Kidney epithelial cell (primary cell): Measurements from ENCODE around the gene INO80B. TPM values are rescaled to one million over a fixed set of nuclear protein-coding genes. Genes with fewer than 3 reads are reported as not detected.

ENCODE experiments used
- DNase-seq: peaks from one replicate; pipeline ENCODE4 v3.0.0-alpha.2; 2010; ENCODE audit warnings: low read depth
- H3K27me3 ChIP-seq: 2 replicates; pipeline ENCODE4 v1.6.0; 2011; ENCODE audit warnings: low read length; ENCODE audit not compliant: control insufficient read depth, insufficient read depth
- H3K36me3 ChIP-seq: 2 replicates; pipeline ENCODE4 v1.5.1; 2011; ENCODE audit warnings: low read length; ENCODE audit not compliant: control insufficient read depth, insufficient read depth
- H3K4me3 ChIP-seq: 2 replicates; pipeline ENCODE4 v1.5.1; 2011; ENCODE audit warnings: low read depth, mild to moderate bottlenecking, control low read depth, low read length
- total RNA-seq: library from RNA; depleted of rRNA; stranded (reverse); fragments of >200 nt; gene quantifications from 2 replicates; pipeline ENCODE4 v1.2.3, GENCODE V29; 2015
- TF ChIP-seq, protein P1 (sequence below): IDR thresholded peaks from 2 replicates; pipeline ENCODE4 v1.5.1; 2011; ENCODE audit warnings: mild to moderate bottlenecking, moderate library complexity, low read length, control low read depth, inconsistent platforms; ENCODE audit not compliant: insufficient read depth, poor library complexity, severe bottlenecking

The INO80B gene
- total RNA-seq, 1 donor from 2014 or later: 31.3 TPM

- TF ChIP-seq, protein P1, sequence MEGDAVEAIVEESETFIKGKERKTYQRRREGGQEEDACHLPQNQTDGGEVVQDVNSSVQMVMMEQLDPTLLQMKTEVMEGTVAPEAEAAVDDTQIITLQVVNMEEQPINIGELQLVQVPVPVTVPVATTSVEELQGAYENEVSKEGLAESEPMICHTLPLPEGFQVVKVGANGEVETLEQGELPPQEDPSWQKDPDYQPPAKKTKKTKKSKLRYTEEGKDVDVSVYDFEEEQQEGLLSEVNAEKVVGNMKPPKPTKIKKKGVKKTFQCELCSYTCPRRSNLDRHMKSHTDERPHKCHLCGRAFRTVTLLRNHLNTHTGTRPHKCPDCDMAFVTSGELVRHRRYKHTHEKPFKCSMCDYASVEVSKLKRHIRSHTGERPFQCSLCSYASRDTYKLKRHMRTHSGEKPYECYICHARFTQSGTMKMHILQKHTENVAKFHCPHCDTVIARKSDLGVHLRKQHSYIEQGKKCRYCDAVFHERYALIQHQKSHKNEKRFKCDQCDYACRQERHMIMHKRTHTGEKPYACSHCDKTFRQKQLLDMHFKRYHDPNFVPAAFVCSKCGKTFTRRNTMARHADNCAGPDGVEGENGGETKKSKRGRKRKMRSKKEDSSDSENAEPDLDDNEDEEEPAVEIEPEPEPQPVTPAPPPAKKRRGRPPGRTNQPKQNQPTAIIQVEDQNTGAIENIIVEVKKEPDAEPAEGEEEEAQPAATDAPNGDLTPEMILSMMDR: no peak
- no peak for DNase-seq
- peaks cover 1% of the 10 kb centered on the region for H3K36me3 ChIP-seq
- peak overlapping the region; percentile 25 for H3K4me3 ChIP-seq
- H3K27me3 ChIP-seq: peaks cover 48% of the 10 kb centered on the region
Measured at GRCh38 chr2:74497777-74498499, 43.1 kb downstream of the INO80B start.

- TF ChIP-seq, protein P1: no peak
- H3K36me3 ChIP-seq: no peaks in the 10 kb centered on the region
- no peak for DNase-seq
- H3K4me3 ChIP-seq: peak overlapping the region; percentile 25
- peaks cover 48% of the 10 kb centered on the region for H3K27me3 ChIP-seq
Measured at GRCh38 chr2:74498500-74499266, 43.8 kb downstream of the INO80B start.

- TF ChIP-seq, protein P1: no peak
- no peak for DNase-seq
- peaks cover 48% of the 10 kb centered on the region for H3K27me3 ChIP-seq
Measured at GRCh38 chr2:74499267-74499939, 44.5 kb downstream of the INO80B start, which contains the start of gene LBX2. Gene LBX2 (minus strand): TSS chr2:74499603. CDS start chr2:74499537, 66 bp downstream.

GRCh38 chr2:74499940-74500577 lies 45.2 kb downstream of the INO80B start:
- Histone ChIP-seq H3K27me3 (peaks cover 48% of the 10 kb centered on the region), H3K4me3 (peak overlapping the region; percentile 18), H3K36me3 (no peaks in the 10 kb centered on the region)
- no peak for DNase-seq
- TF ChIP-seq, protein P1: no peak

More at GRCh38 chr2:74499267-74499939, 44.5 kb downstream of the INO80B start, which contains the start of gene LBX2:
- peak within 1 kb of the TSS; percentile 18 for H3K4me3 ChIP-seq
- H3K36me3 ChIP-seq: no peaks in the 10 kb centered on the region

DNA sequence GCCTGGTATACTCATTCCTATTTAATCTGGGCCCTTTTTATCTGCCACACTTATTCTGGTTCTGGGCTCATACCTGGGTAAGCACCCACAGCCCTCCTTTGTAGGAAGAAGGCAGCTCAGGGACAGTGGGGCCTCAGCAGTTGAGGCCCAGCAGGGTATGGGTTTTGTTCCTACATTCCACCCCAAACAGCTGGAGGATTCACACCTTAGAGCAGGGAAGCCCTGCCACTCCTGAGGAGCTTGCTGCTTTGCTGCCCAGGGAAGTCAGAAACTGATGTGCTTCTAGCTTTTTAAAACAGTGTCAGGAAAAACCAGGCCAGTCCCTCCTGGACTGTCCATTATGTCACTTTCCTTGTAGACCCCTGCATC lies 45.7 kb downstream of the INO80B start:
- Histone ChIP-seq H3K4me3 (no peak overlapping the region), H3K36me3 (no peaks in the 10 kb centered on the region), H3K27me3 (peaks cover 48% of the 10 kb centered on the region)
- no peak for DNase-seq
- TF ChIP-seq, protein P1: no peak
